Ovary (tissue), 9 donors: Measurements from ENCODE around the gene DES. TPM values are rescaled to one million over a fixed set of nuclear protein-coding genes. Genes with fewer than 3 reads are reported as not detected.
A peak's percentile ranks its signal among the peaks of the same experiment; 100 is the strongest.

Experiments
- DNase-seq, 5 donors: peaks; one replicate each; pipeline ENCODE4 v3.0.0-alpha.2; 2019 to 2020
- H3K27ac ChIP-seq, 2 donors: fragments of 200-600 bp; one replicate each; pipeline versions ENCODE4 v1.5.1 to v1.8.0; 2019 to 2022
- H3K27me3 ChIP-seq: fragments of 200-600 bp; one replicate; pipeline ENCODE4 v1.8.0; 2022
- H3K36me3 ChIP-seq: fragments of 200-600 bp; sonication (generic); one replicate; pipeline ENCODE4 v1.5.1; 2019
- H3K4me1 ChIP-seq: one replicate; pipeline ENCODE4 v1.8.1; 2013; ENCODE audit warnings: mild to moderate bottlenecking, moderate library complexity; ENCODE audit not compliant: insufficient read depth
- H3K4me3 ChIP-seq: fragments of 200-600 bp; sonication (generic); one replicate; pipeline ENCODE4 v1.5.1; 2017
- H3K9me3 ChIP-seq, 2 donors: fragments of 200-600 bp in 1 of 2; sonication (generic) in 1 of 2; one replicate each; pipeline versions ENCODE4 v1.5.1 to v1.8.1; 2013 to 2019; ENCODE audit warnings: mild to moderate bottlenecking in 1 of 2, moderate library complexity in 1 of 2
- EP300 ChIP-seq: sonication (generic); formaldehyde crosslinking; IDR thresholded peaks from one replicate; pipeline ENCODE4 v1.6.1; 2017; ENCODE audit warnings: antibody characterized with exemption
- POLR2A ChIP-seq: fragments of 450-650 bp; IDR thresholded peaks from one replicate; pipeline ENCODE4 v1.6.1; 2017; ENCODE audit warnings: antibody characterized with exemption, mild to moderate bottlenecking, moderate library complexity
- WGBS, 3 donors: extraction: QIAGEN DNeasy Blood & Tissue Kit in 1 of 3; methylation state at CpG; one replicate each; pipeline versions ENCODE4 v1.1.5 to v1.1.7; 2013 to 2017; 5-methylcytosine and 5-hydroxymethylcytosine counted together
- intact Hi-C, 4 donors: fragments of 100-400 bp; cut with DNase I; formaldehyde crosslinking; loops; one replicate each; pipeline versions ENCODE4 v1.11.0 to v1.15.1; 2022 to 2023
- polyA plus RNA-seq, 2 donors: library from polyadenylated mRNA; stranded (reverse); fragments of 200-250 nt in 1 of 2; fragments of 350-450 nt in 1 of 2; fragmentation: Illumina TruSeq in 1 of 2; extraction: RNeasy Lipid Tissue Mini Kit (QIAGEN cat#74804) in 1 of 2; gene quantifications; one replicate each; pipeline ENCODE4 v1.2.3, GENCODE V29; 2013 to 2014
- total RNA-seq, 7 donors: library from RNA; depleted of rRNA in 2 of 7; stranded (reverse); fragments of >200 nt in 2 of 7; fragmentation: NEBNext Ultra II Directional in 3 of 7; extraction: Animal tissue kit (Norgen Biotek cat#: 25700) in 3 of 7; gene quantifications; one replicate each; pipeline versions ENCODE4 v1.1.0 to v1.2.4, GENCODE V29; 2016 to 2023
- TF ChIP-seq, protein P1 (sequence below), 3 donors: fragments of 450-650 bp in 2 of 3; fragments of 200-600 bp in 1 of 3; IDR thresholded peaks; one replicate each; pipeline versions ENCODE4 v1.5.1 to v1.8.0; 2016 to 2022; ENCODE audit warnings: antibody characterized with exemption in 3 of 3, mild to moderate bottlenecking in 1 of 3
- donor health status: DM: no; HTN: no; CAD: no; lungs with moderate emphysema.
- donor health status: DM: no; HTN: no; CAD: no.
- donor health status: Bipolar disorder and iron deficiency.
- donor health status: DM: yes; HTN: yes; CAD: no.
- donor health status: DM: no; HTN: no; CAD: no.
- donor health status: DM: yes; HTN: yes; CAD: no.

Gene DES
- total and polyA plus RNA-seq, 9 donors: 86.5 to 1,061 (median 184) TPM

GRCh38 chr2:219399716-219400478 is 18.3 kb upstream of the DES start:
- no peak for DNase-seq
- 73 to 75% (median 74%) methylated on average over 14 of the region's 14 CpGs for WGBS, 3 donors

DNA sequence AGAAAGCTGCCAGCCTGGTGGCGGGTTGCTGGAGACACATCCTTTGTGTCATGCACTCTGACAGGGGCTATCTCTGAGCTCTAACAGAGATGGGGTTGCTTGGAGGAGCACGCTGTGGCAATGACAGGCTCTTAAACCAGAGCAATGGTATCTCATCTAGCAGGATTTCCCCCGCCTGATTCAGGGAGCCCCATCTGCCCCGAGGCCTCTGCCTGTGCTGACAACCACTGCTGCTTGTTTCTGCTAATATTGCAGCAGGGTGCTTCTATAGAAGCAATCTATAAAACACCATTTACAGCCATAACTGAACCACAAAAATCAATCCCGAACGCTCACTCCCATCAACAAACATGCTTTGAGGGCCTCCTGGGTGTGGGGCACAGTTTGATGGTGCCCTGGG is 17.6 kb upstream of the DES start:
- Histone ChIP-seq H3K4me1 (peaks cover 2% of the 10 kb centered on the region), H3K36me3 (no peaks in the 10 kb centered on the region), H3K27me3 (no peaks in the 10 kb centered on the region), H3K27ac (no peak overlapping the region), H3K9me3 (no peaks in the 10 kb centered on the region), H3K4me3 (no peak overlapping the region)
- WGBS, 3 donors: 60 to 61% (median 60%) methylated on average over 6 of the region's 6 CpGs
- TF ChIP-seq EP300: no peak
- TF ChIP-seq, protein P1, sequence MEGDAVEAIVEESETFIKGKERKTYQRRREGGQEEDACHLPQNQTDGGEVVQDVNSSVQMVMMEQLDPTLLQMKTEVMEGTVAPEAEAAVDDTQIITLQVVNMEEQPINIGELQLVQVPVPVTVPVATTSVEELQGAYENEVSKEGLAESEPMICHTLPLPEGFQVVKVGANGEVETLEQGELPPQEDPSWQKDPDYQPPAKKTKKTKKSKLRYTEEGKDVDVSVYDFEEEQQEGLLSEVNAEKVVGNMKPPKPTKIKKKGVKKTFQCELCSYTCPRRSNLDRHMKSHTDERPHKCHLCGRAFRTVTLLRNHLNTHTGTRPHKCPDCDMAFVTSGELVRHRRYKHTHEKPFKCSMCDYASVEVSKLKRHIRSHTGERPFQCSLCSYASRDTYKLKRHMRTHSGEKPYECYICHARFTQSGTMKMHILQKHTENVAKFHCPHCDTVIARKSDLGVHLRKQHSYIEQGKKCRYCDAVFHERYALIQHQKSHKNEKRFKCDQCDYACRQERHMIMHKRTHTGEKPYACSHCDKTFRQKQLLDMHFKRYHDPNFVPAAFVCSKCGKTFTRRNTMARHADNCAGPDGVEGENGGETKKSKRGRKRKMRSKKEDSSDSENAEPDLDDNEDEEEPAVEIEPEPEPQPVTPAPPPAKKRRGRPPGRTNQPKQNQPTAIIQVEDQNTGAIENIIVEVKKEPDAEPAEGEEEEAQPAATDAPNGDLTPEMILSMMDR (IDR thresholded peaks at IDR 0.05): no peak
- TF ChIP-seq POLR2A: no peak
- intact Hi-C loops: loop anchor here in 3 of 4 donors (5.0 kb wide), 2 partner anchors 132 to 292 kb away; no protein-coding TSS in a partner anchor
- no peak for DNase-seq

More at GRCh38 chr2:219399716-219400478, 18.3 kb upstream of the DES start:
- TF ChIP-seq EP300 (no peak), POLR2A (no peak)
- TF ChIP-seq, protein P1 (IDR thresholded peaks at IDR 0.05): no peak
- intact Hi-C loops: loop anchor here in 3 of 4 donors (5.0 kb wide), 2 partner anchors 132 to 292 kb away; no protein-coding TSS in a partner anchor
- no peaks in the 10 kb centered on the region for H3K9me3 ChIP-seq
- no peak overlapping the region for H3K4me3 ChIP-seq
- H3K27ac ChIP-seq: no peak overlapping the region
- no peaks in the 10 kb centered on the region for H3K36me3 ChIP-seq
- peaks cover 2% of the 10 kb centered on the region for H3K4me1 ChIP-seq
- H3K27me3 ChIP-seq: no peaks in the 10 kb centered on the region

GRCh38 chr2:219401606-219402005 is 16.6 kb upstream of the DES start:
- whole genome bisulfite sequencing, 3 donors: 91 to 95% (median 92%) methylated on average over 8 of the region's 8 CpGs
- DNase-seq: no peak
- no peaks in the 10 kb centered on the region for H3K9me3 ChIP-seq

DNA sequence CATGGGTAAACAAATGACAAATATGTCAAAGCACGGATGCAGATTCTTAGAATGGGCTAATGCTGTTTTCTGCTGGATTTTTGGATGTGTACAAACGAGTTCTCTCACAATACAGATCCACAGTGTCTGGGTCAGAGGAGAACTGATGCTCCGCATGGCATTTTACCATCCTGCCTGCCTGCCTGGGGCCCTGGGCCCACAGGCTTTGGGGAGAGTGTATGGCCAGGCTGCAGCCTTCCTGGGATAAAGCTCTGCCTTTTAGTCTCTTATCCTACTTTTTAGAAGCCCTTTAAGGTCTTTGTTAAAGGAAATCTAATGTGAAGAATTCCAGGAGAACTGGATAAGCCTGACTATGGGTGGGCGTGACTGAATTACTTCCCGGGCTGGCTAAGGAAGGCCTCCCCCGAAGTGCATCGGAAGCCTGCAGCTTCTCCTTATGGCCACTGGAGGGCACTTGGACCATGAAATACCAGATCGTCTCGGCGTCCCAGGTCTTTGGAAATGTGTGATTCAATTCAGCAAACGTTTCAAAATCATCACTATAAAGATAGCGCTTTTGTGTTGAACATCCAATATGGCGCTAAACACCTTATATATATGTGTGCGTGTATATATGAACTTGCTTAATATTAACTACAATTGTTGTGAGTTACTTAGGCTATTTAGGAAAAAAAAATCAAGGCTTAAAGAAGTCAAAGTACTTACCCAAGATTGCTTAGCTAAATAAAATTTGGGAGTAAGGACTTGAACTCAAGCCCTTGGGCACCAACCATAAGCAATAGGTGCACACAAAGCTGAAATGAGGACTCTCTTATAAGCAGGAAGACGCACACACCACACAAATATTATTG is 15.3 kb upstream of the DES start:
- WGBS, 3 donors: 19 to 20% (median 19%) methylated on average over 15 of the region's 15 CpGs
- Histone ChIP-seq H3K4me1 (peaks cover 2% of the 10 kb centered on the region), H3K27ac (no peak overlapping the region), H3K36me3 (no peaks in the 10 kb centered on the region), H3K27me3 (no peaks in the 10 kb centered on the region), H3K4me3 (no peak overlapping the region), H3K9me3 (no peaks in the 10 kb centered on the region)
- DNase-seq: peak; percentile 68 to 77 (median 71)
- TF ChIP-seq, protein P1 (IDR thresholded peaks at IDR 0.05): peak; percentile 69 to 85 (median 71)
- TF ChIP-seq EP300: no peak
- intact Hi-C loops: loop anchor here in 3 of 4 donors (1.0 to 5.0 kb wide), 3 partner anchors 127 to 289 kb away; no protein-coding TSS in a partner anchor

More at GRCh38 chr2:219401606-219402005, 16.6 kb upstream of the DES start:
- Histone ChIP-seq H3K4me3 (no peak overlapping the region), H3K27ac (no peak overlapping the region), H3K36me3 (no peaks in the 10 kb centered on the region), H3K27me3 (no peaks in the 10 kb centered on the region), H3K4me1 (peaks cover 2% of the 10 kb centered on the region)
- TF ChIP-seq, protein P1 (IDR thresholded peaks at IDR 0.05): no peak
- TF ChIP-seq EP300 (no peak), POLR2A (no peak)
- intact Hi-C loops: loop anchor here in 3 of 4 donors (5.0 kb wide), 2 partner anchors 131 to 291 kb away; no protein-coding TSS in a partner anchor
